Measurements from ENCODE around the gene SPATA31E1. TPM values are rescaled to one million over a fixed set of nuclear protein-coding genes. Genes with fewer than 3 reads are reported as not detected.

The SPATA31E1 gene
- total RNA-seq, 6 experiments from 2014 or later: not detected

DNA sequence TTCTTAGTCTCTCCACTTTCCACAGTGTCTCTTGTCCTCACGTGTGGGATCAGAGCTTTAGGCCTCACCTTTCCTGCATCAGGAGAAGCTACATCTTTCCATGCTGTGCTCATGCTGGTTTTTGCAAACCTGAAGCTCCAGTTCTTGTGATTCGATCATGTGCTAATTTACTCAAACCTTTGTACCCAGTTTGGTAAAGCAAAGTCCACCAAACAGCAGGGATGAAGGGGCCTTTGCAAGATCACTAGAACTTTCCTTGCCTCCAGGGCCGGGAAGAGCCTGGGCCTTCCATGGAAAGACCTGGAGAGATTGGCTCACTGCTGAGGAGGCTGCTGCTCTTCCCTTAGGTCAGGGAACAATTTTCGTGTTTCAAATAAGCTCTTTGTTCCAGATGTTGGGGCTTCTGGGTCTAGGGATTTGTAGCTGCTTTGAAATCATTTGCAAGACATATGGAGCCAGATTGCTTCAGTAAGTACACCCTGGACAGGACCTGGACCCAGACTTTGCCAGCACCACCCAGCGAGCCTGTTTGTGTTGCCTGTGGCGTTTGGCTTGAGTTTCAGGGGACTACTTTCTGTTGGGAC is 18.7 kb upstream of the SPATA31E1 start:
- H3K9me3 Mint-ChIP-seq: peaks cover 30% of the 10 kb centered on the region
- peaks cover 26% of the 10 kb centered on the region for H3K36me3 Mint-ChIP-seq (ENCODE audit: low read depth)
- H3K27me3 Mint-ChIP-seq (ENCODE audit: insufficient read depth): peaks cover 3% of the 10 kb centered on the region
- no peak for TF ChIP-seq CTCF (IDR thresholded peaks at IDR 0.05)
- no peak overlapping the region for H3K4me3 Mint-ChIP-seq
- H3K4me1 Mint-ChIP-seq (ENCODE audit: low read depth): peaks cover 45% of the 10 kb centered on the region
- no peak for DNase-seq
- H3K27ac Mint-ChIP-seq: no peak overlapping the region

- Mint-ChIP-seq H3K36me3 (ENCODE audit: low read depth) (peaks cover 25% of the 10 kb centered on the region), H3K4me1 (ENCODE audit: low read depth) (peaks cover 51% of the 10 kb centered on the region)
- no peak for DNase-seq
Observed at GRCh38 chr9:87864915-87865314, 17.8 kb upstream of the SPATA31E1 start.

DNA sequence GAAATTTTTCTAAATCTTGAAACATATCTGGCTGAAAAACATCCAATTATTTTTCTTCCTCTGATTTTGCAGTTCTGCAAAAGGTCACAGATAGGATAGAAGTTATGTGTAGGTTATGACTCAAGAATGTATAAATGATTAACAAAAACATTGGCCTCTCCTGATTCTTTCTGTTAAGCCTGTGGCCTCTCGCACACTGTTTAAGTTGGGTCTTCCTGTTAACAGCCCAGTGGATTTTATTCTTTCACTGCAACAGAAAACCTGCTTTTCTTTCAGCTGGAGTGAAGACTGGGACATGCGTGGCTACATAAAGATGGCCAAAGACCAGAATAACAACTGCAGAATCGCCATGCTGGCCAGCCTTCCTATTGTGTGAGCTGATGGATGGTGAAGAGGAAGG is 17.1 kb upstream of the SPATA31E1 start:
- peak overlapping the region; percentile 34; the same call in 1 of the 2 replicates for H3K27ac Mint-ChIP-seq
- H3K4me1 Mint-ChIP-seq (ENCODE audit: low read depth): peaks cover 58% of the 10 kb centered on the region
- H3K36me3 Mint-ChIP-seq (ENCODE audit: low read depth): peaks cover 21% of the 10 kb centered on the region
- TF ChIP-seq CTCF (IDR thresholded peaks at IDR 0.05): no peak
- H3K9me3 Mint-ChIP-seq: peaks cover 18% of the 10 kb centered on the region
- peaks cover 3% of the 10 kb centered on the region; the same call in 1 of the 2 replicates for H3K27me3 Mint-ChIP-seq (ENCODE audit: insufficient read depth)
- H3K4me3 Mint-ChIP-seq: no peak overlapping the region
- no peak for DNase-seq

More at GRCh38 chr9:87864915-87865314, 17.8 kb upstream of the SPATA31E1 start:
- Mint-ChIP-seq H3K27me3 (ENCODE audit: insufficient read depth) (peaks cover 3% of the 10 kb centered on the region; the same call in 1 of the 2 replicates), H3K27ac (no peak overlapping the region), H3K9me3 (peaks cover 24% of the 10 kb centered on the region), H3K4me3 (no peak overlapping the region)
- no peak for TF ChIP-seq CTCF (IDR thresholded peaks at IDR 0.05)

- H3K4me3 Mint-ChIP-seq: no peak overlapping the region
Observed at GRCh38 chr9:87867391-87867790, 15.3 kb upstream of the SPATA31E1 start.

DNA sequence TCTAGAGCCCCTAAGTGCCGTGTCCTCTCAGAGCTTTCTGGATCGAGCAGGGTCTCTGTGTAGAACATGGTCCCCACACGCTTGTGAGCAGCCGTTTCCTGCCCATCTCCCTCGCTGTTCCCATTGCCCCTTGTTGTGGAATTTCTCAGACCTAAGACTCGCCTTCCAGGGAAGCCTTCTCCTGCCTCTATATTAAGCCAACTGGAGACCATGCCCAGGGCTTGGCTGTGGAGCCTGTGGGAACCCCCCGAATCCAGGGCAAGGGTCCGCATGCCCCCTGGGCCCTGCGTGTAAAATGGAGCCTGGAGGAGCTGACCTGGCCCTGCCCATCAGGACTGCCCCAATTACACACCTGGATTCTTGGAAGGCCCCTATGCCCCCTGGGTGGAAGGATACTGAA is 14.5 kb upstream of the SPATA31E1 start:
- Mint-ChIP-seq H3K4me3 (no peak overlapping the region), H3K9me3 (no peaks in the 10 kb centered on the region), H3K36me3 (ENCODE audit: low read depth) (peaks cover 6% of the 10 kb centered on the region; the same call in 1 of the 2 replicates), H3K4me1 (ENCODE audit: low read depth) (peaks cover 41% of the 10 kb centered on the region), H3K27me3 (ENCODE audit: insufficient read depth) (peaks cover 3% of the 10 kb centered on the region; the same call in 1 of the 2 replicates), H3K27ac (no peak overlapping the region)
- no peak for TF ChIP-seq CTCF (IDR thresholded peaks at IDR 0.05)
- no peak for DNase-seq

More at GRCh38 chr9:87867391-87867790, 15.3 kb upstream of the SPATA31E1 start:
- H3K27ac Mint-ChIP-seq: no peak overlapping the region
- no peak for DNase-seq
- peaks cover 49% of the 10 kb centered on the region for H3K4me1 Mint-ChIP-seq (ENCODE audit: low read depth)
- peaks cover 6% of the 10 kb centered on the region for H3K36me3 Mint-ChIP-seq (ENCODE audit: low read depth)
- TF ChIP-seq CTCF (IDR thresholded peaks at IDR 0.05): no peak
- peaks cover 2% of the 10 kb centered on the region; the same call in 1 of the 2 replicates for H3K9me3 Mint-ChIP-seq
- H3K27me3 Mint-ChIP-seq (ENCODE audit: insufficient read depth): peaks cover 3% of the 10 kb centered on the region; the same call in 1 of the 2 replicates

Data from HFFc6 (cell line).